ENCODE results near the gene WNT9B. TPM values are rescaled to one million over a fixed set of nuclear protein-coding genes. Genes with fewer than 3 reads are reported as not detected.

WNT9B gene
- total RNA-seq, 1 donor from 2014 or later: not detected

- no peaks in the 10 kb centered on the region for H3K27me3 ChIP-seq
- DNase-seq (ENCODE audit: low spot score): no peak
- H3K27ac Mint-ChIP-seq: no peak overlapping the region
These were observed 23.5 kb downstream of the WNT9B start for GRCh38 chr17:46874906-46875305.

GRCh38 chr17:46875849-46876352, 24.5 kb downstream of the WNT9B start:
- Histone ChIP-seq H4K20me1 (ENCODE audit: low read depth) (no peaks in the 10 kb centered on the region), H3K9me3 (ENCODE audit: low read depth) (no peaks in the 10 kb centered on the region), H3K9ac (no peak overlapping the region), H3K4me3 (no peak overlapping the region), H3K79me2 (ENCODE audit: low read depth) (no peaks in the 10 kb centered on the region), H3F3A (ENCODE audit: low read depth) (no peaks in the 10 kb centered on the region), H3K4me1 (no peaks in the 10 kb centered on the region), H3K36me3 (no peaks in the 10 kb centered on the region), H3K27me3 (no peaks in the 10 kb centered on the region), H3K27ac (no peak overlapping the region), H3K4me2 (no peak overlapping the region), H2AFZ (replicated peaks) (no peak overlapping the region)
- no peak overlapping the region for H3K4me3 Mint-ChIP-seq
- peak overlapping the region; percentile 68 for H3K27ac Mint-ChIP-seq
- H3K9me3 Mint-ChIP-seq: no peaks in the 10 kb centered on the region
- TF ChIP-seq EZH2 (IDR thresholded peaks at IDR 0.05) (no peak), CTCF (IDR thresholded peaks at IDR 0.05) (no peak), EZH2phosphoT487 (IDR thresholded peaks at IDR 0.05) (no peak)
- DNase-seq (ENCODE audit: low spot score): no peak
- H3K27me3 Mint-ChIP-seq (ENCODE audit: insufficient read depth, low read depth): peaks cover 6% of the 10 kb centered on the region
- H3K4me1 Mint-ChIP-seq: no peaks in the 10 kb centered on the region
- no peaks in the 10 kb centered on the region for H3K36me3 Mint-ChIP-seq

More at GRCh38 chr17:46874906-46875305, 23.5 kb downstream of the WNT9B start:
- Histone ChIP-seq H3K4me1 (no peaks in the 10 kb centered on the region), H3K4me2 (no peak overlapping the region), H3K9ac (no peak overlapping the region), H3K27ac (no peak overlapping the region), H3K79me2 (ENCODE audit: low read depth) (no peaks in the 10 kb centered on the region), H4K20me1 (ENCODE audit: low read depth) (no peaks in the 10 kb centered on the region), H3F3A (ENCODE audit: low read depth) (no peaks in the 10 kb centered on the region), H3K4me3 (no peak overlapping the region), H2AFZ (replicated peaks) (no peak overlapping the region), H3K9me3 (ENCODE audit: low read depth) (no peaks in the 10 kb centered on the region), H3K36me3 (no peaks in the 10 kb centered on the region)
- TF ChIP-seq EZH2 (IDR thresholded peaks at IDR 0.05): no peak
- no peak for TF ChIP-seq EZH2phosphoT487 (IDR thresholded peaks at IDR 0.05)
- TF ChIP-seq CTCF (IDR thresholded peaks at IDR 0.05): no peak
- no peaks in the 10 kb centered on the region for H3K9me3 Mint-ChIP-seq
- no peaks in the 10 kb centered on the region for H3K36me3 Mint-ChIP-seq
- no peaks in the 10 kb centered on the region for H3K4me1 Mint-ChIP-seq
- peaks cover 6% of the 10 kb centered on the region for H3K27me3 Mint-ChIP-seq (ENCODE audit: insufficient read depth, low read depth)
- H3K4me3 Mint-ChIP-seq: no peak overlapping the region

- Mint-ChIP-seq H3K4me1 (no peaks in the 10 kb centered on the region), H3K27me3 (ENCODE audit: insufficient read depth, low read depth) (peaks cover 6% of the 10 kb centered on the region), H3K9me3 (no peaks in the 10 kb centered on the region), H3K36me3 (no peaks in the 10 kb centered on the region), H3K27ac (no peak overlapping the region), H3K4me3 (no peak overlapping the region)
- H2AFZ ChIP-seq (replicated peaks): no peak overlapping the region
- H3K4me3 ChIP-seq: no peak overlapping the region
- peak; percentile 53 for DNase-seq (ENCODE audit: low spot score)
- H3K36me3 ChIP-seq: no peaks in the 10 kb centered on the region
- H3K27me3 ChIP-seq: no peaks in the 10 kb centered on the region
- H3K9ac ChIP-seq: no peak overlapping the region
- no peak overlapping the region for H3K27ac ChIP-seq
- no peaks in the 10 kb centered on the region for H3K79me2 ChIP-seq (ENCODE audit: low read depth)
- no peak overlapping the region for H3K4me2 ChIP-seq
- H3F3A ChIP-seq (ENCODE audit: low read depth): no peaks in the 10 kb centered on the region
- TF ChIP-seq CTCF (IDR thresholded peaks at IDR 0.05) (peak; percentile 44), EZH2 (IDR thresholded peaks at IDR 0.05) (no peak)
- no peaks in the 10 kb centered on the region for H4K20me1 ChIP-seq (ENCODE audit: low read depth)
- H3K9me3 ChIP-seq (ENCODE audit: low read depth): no peaks in the 10 kb centered on the region
- H3K4me1 ChIP-seq: no peaks in the 10 kb centered on the region
These were observed 25.0 kb downstream of the WNT9B start for GRCh38 chr17:46876353-46876887.
